Liver (tissue), 9 donors: ENCODE measurements around the gene SPTLC3. TPM values are rescaled to one million over a fixed set of nuclear protein-coding genes. Genes with fewer than 3 reads are reported as not detected.

Experiments
- DNase-seq: peaks from one replicate; pipeline ENCODE4 v3.0.0-alpha.2; 2017; ENCODE audit warnings: low spot score
- H3K27ac ChIP-seq, 2 donors: one replicate each; pipeline ENCODE4 v1.7.0; 2013; ENCODE audit warnings: inconsistent platforms in 2 of 2, low read length in 2 of 2, control low read depth in 1 of 2, low read depth in 1 of 2, mild to moderate bottlenecking in 1 of 2
- H3K27me3 ChIP-seq, 4 donors: one replicate each; pipeline versions ENCODE4 v1.6.1 to v1.7.0; 2013; ENCODE audit warnings: low read length in 3 of 4, inconsistent platforms in 1 of 4, mild to moderate bottlenecking in 1 of 4, moderate library complexity in 1 of 4; ENCODE audit not compliant: control insufficient read depth in 4 of 4, insufficient read depth in 4 of 4
- H3K36me3 ChIP-seq, 4 donors: one replicate each; pipeline versions ENCODE4 v1.6.1 to v1.7.0; 2013; ENCODE audit warnings: low read length in 3 of 4, mild to moderate bottlenecking in 3 of 4, low read depth in 1 of 4, moderate library complexity in 1 of 4; ENCODE audit not compliant: control insufficient read depth in 4 of 4, insufficient read depth in 3 of 4
- H3K4me1 ChIP-seq, 4 donors: one replicate each; pipeline versions ENCODE4 v1.6.1 to v1.7.0; 2013; ENCODE audit warnings: low read length in 3 of 4, mild to moderate bottlenecking in 3 of 4, moderate library complexity in 1 of 4; ENCODE audit not compliant: control insufficient read depth in 4 of 4, insufficient read depth in 4 of 4
- H3K4me3 ChIP-seq, 3 donors: one replicate each; pipeline versions ENCODE4 v1.6.1 to v1.7.0; 2013; ENCODE audit warnings: low read length in 3 of 3, control low read depth in 1 of 3, low read depth in 1 of 3, mild to moderate bottlenecking in 1 of 3
- H3K9ac ChIP-seq, 2 donors: one replicate each; pipeline ENCODE4 v1.7.0; 2013; ENCODE audit warnings: low read length in 2 of 2, mild to moderate bottlenecking in 2 of 2, moderate library complexity in 2 of 2, control low read depth in 1 of 2, low read depth in 1 of 2
- H3K9me3 ChIP-seq, 4 donors: one replicate each; pipeline versions ENCODE4 v1.6.1 to v1.7.0; 2013; ENCODE audit warnings: low read length in 3 of 4; ENCODE audit not compliant: control insufficient read depth in 4 of 4
- ATF3 ChIP-seq: IDR thresholded peaks from 2 replicates; pipeline ENCODE4 v1.6.1; 2016; ENCODE audit warnings: antibody characterized with exemption
- CTCF ChIP-seq: fragments of 150-350 bp; IDR thresholded peaks from 2 replicates; pipeline ENCODE4 v1.5.1; 2017; ENCODE audit warnings: improper control_type of control experiment, low read depth, low read length; ENCODE audit not compliant: missing input control
- EGR1 ChIP-seq, 2 donors: IDR thresholded peaks; 2 replicates each; pipeline ENCODE4 v1.6.1; 2016 to 2018; ENCODE audit warnings: antibody characterized with exemption in 2 of 2, low read depth in 2 of 2
- FOXA1 ChIP-seq: IDR thresholded peaks from 2 replicates; pipeline ENCODE4 v1.6.1; 2016; ENCODE audit warnings: antibody characterized with exemption
- FOXA2 ChIP-seq: IDR thresholded peaks from 2 replicates; pipeline ENCODE4 v1.6.1; 2016; ENCODE audit warnings: antibody characterized with exemption
- GABPA ChIP-seq, 2 donors: IDR thresholded peaks in 1 of 2; conservative IDR thresholded peaks in 1 of 2; 2 replicates each; pipeline ENCODE4 v1.6.1; 2016; ENCODE audit warnings: antibody characterized with exemption in 2 of 2, mild to moderate bottlenecking in 1 of 2, moderate library complexity in 1 of 2
- HNF4A ChIP-seq, 2 donors: conservative IDR thresholded peaks; 2 replicates each; pipeline ENCODE4 v1.6.1; 2016; ENCODE audit warnings: antibody characterized with exemption in 2 of 2, mild to moderate bottlenecking in 2 of 2
- HNF4G ChIP-seq: IDR thresholded peaks from 2 replicates; pipeline ENCODE4 v1.6.1; 2016; ENCODE audit warnings: antibody characterized with exemption
- JUND ChIP-seq, 2 donors: IDR thresholded peaks; 2 replicates each; pipeline ENCODE4 v1.6.1; 2016; ENCODE audit warnings: antibody characterized with exemption in 2 of 2
- MAX ChIP-seq: IDR thresholded peaks from 2 replicates; pipeline ENCODE4 v1.6.1; 2016; ENCODE audit warnings: antibody characterized with exemption
- NR2F2 ChIP-seq: IDR thresholded peaks from 2 replicates; pipeline ENCODE4 v1.6.1; 2016; ENCODE audit warnings: antibody characterized with exemption
- RAD21 ChIP-seq, 2 donors: IDR thresholded peaks; 2 replicates each; pipeline ENCODE4 v1.6.1; 2016; ENCODE audit warnings: antibody characterized with exemption in 2 of 2, mild to moderate bottlenecking in 2 of 2
- REST ChIP-seq: IDR thresholded peaks from 2 replicates; pipeline ENCODE4 v1.6.1; 2016; ENCODE audit warnings: antibody characterized with exemption, mild to moderate bottlenecking
- RXRA ChIP-seq, 2 donors: IDR thresholded peaks; 2 replicates each; pipeline ENCODE4 v1.6.1; 2017 to 2018; ENCODE audit warnings: antibody characterized with exemption in 2 of 2, mild to moderate bottlenecking in 1 of 2
- SP1 ChIP-seq: IDR thresholded peaks from 2 replicates; pipeline ENCODE4 v1.6.1; 2018; ENCODE audit warnings: antibody characterized with exemption, mild to moderate bottlenecking
- TAF1 ChIP-seq: conservative IDR thresholded peaks from 2 replicates; pipeline ENCODE4 v1.6.1; 2016; ENCODE audit warnings: antibody characterized with exemption, mild to moderate bottlenecking
- YY1 ChIP-seq: IDR thresholded peaks from 2 replicates; pipeline ENCODE4 v1.6.1; 2016; ENCODE audit warnings: antibody characterized with exemption, mild to moderate bottlenecking
- ZBTB33 ChIP-seq: IDR thresholded peaks from 2 replicates; pipeline ENCODE4 v1.6.1; 2016; ENCODE audit warnings: antibody characterized with exemption
- WGBS: extraction: QIAGEN DNeasy Blood & Tissue Kit; methylation state at CpG from one replicate; pipeline ENCODE4 v1.1.7; 2013; 5-methylcytosine and 5-hydroxymethylcytosine counted together
- polyA plus RNA-seq, 2 donors: library from polyadenylated mRNA; stranded (reverse) in 1 of 2; unstranded in 1 of 2; fragments of 200-250 nt in 1 of 2; fragments of >200 nt in 1 of 2; fragmentation: Nextera tagmentation in 1 of 2; extraction: Ambion mirVana in 1 of 2; gene quantifications; one replicate each; pipeline versions ENCODE4 v1.2.1 to v1.2.3, GENCODE V29; 2013 to 2015
- total RNA-seq, 2 donors: library from RNA; depleted of rRNA; stranded (reverse); fragments of >200 nt; gene quantifications; one replicate each; pipeline ENCODE4 v1.2.3, GENCODE V29; 2014
- donor health status: healthy.
- donor health status: healthy.
- donor health status: healthy.
- donor health status: healthy.
- donor health status: healthy.

SPTLC3 gene
- total and polyA plus RNA-seq, 4 donors, result 4.2 to 40.9 (median 20.4) TPM

GRCh38 chr20:13140201-13140600 lies 131.4 kb downstream of the SPTLC3 start:
- no peak overlapping the region for H3K9ac ChIP-seq
- TF ChIP-seq HNF4A (conservative IDR thresholded peaks at IDR 0.05), result no peak
- TF ChIP-seq REST, result no peak
- TF ChIP-seq HNF4G, result no peak
- no peak for TF ChIP-seq YY1
- TF ChIP-seq JUND (IDR thresholded peaks at IDR 0.05), result no peak
- TF ChIP-seq SP1, result no peak
- no peak for TF ChIP-seq RXRA (IDR thresholded peaks at IDR 0.05)
- TF ChIP-seq MAX, result no peak
- no peak for TF ChIP-seq EGR1 (IDR thresholded peaks at IDR 0.05; ENCODE audit: low read depth in 2 of 2)
- no peak for TF ChIP-seq ZBTB33
- TF ChIP-seq RAD21 (IDR thresholded peaks at IDR 0.05), result no peak
- TF ChIP-seq NR2F2, result no peak
- no peak for TF ChIP-seq FOXA2
- no peak for TF ChIP-seq TAF1
- TF ChIP-seq ATF3, result no peak
- TF ChIP-seq GABPA (IDR thresholded peaks at IDR 0.05 in 1 of 2, conservative IDR thresholded peaks at IDR 0.05 in 1 of 2), result no peak
- TF ChIP-seq FOXA1, result no peak
- TF ChIP-seq CTCF, result no peak
- WGBS, result 71% methylated on average over 3 of the region's 3 CpGs
- DNase-seq, result no peak
- H3K36me3 ChIP-seq, result peaks cover 0 to 3% (median 0%) of the 10 kb centered on the region in 4 donors
- H3K4me3 ChIP-seq, result no peak overlapping the region
- H3K4me1 ChIP-seq, result peaks cover 0 to 5% (median 1%) of the 10 kb centered on the region in 4 donors
- H3K27me3 ChIP-seq, result no peaks in the 10 kb centered on the region
- no peaks in the 10 kb centered on the region for H3K9me3 ChIP-seq
- H3K27ac ChIP-seq, result no peak overlapping the region
